Measurements from ENCODE around the gene LIN7A. TPM values are rescaled to one million over a fixed set of nuclear protein-coding genes. Genes with fewer than 3 reads are reported as not detected.

Gene LIN7A
- total and polyA plus RNA-seq, 2 donors from 2014 or later, result 9.7 to 9.9 TPM

DNA sequence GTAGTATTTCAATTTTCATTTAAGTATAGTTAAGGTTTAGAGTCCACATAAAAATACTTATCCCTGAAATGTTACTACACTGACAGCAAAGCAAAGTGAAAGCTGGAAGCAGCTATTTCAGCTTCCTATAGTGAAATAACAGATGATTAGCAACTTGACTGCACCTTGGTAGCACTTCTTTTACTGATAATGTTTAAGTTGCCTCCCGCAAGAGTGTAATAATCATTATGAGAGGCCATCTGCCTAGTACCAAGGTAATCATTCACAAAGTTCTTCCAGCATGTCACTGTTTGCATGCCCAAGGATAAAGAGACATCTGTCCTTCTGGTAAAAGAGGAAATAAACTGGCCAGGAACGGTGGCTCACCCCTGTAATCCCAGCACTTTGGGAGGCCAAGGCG is 69.8 kb downstream of the LIN7A start:
- Histone ChIP-seq H3K4me3 (ENCODE audit: low read length in 3 of 3) (no peak overlapping the region), H3K4me1 (ENCODE audit: control insufficient read depth in 2 of 3, insufficient read depth in 2 of 3, low read depth in 1 of 3, low read length in 3 of 3) (no peaks in the 10 kb centered on the region), H3K9me3 (ENCODE audit: control insufficient read depth in 2 of 3, insufficient read depth in 1 of 3, low read length in 3 of 3) (no peaks in the 10 kb centered on the region), H3K9ac (ENCODE audit: low read length in 3 of 3) (no peak overlapping the region), H3K27ac (ENCODE audit: low read depth in 2 of 2, low read length in 2 of 2) (no peak overlapping the region), H3K27me3 (ENCODE audit: control insufficient read depth, insufficient read depth, low read length) (no peaks in the 10 kb centered on the region), H3K36me3 (ENCODE audit: control insufficient read depth in 2 of 3, insufficient read depth in 3 of 3, low read length in 3 of 3) (no peaks in the 10 kb centered on the region)
- DNase-seq (no peak), FAIRE-seq (no peak)
- TF ChIP-seq, protein P1, sequence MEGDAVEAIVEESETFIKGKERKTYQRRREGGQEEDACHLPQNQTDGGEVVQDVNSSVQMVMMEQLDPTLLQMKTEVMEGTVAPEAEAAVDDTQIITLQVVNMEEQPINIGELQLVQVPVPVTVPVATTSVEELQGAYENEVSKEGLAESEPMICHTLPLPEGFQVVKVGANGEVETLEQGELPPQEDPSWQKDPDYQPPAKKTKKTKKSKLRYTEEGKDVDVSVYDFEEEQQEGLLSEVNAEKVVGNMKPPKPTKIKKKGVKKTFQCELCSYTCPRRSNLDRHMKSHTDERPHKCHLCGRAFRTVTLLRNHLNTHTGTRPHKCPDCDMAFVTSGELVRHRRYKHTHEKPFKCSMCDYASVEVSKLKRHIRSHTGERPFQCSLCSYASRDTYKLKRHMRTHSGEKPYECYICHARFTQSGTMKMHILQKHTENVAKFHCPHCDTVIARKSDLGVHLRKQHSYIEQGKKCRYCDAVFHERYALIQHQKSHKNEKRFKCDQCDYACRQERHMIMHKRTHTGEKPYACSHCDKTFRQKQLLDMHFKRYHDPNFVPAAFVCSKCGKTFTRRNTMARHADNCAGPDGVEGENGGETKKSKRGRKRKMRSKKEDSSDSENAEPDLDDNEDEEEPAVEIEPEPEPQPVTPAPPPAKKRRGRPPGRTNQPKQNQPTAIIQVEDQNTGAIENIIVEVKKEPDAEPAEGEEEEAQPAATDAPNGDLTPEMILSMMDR (IDR thresholded peaks at IDR 0.05; ENCODE audit: borderline replicate concordance, extremely low read depth, insufficient read depth), result no peak
- intact Hi-C loops (cut with DNase I), result no loop called here

DNA sequence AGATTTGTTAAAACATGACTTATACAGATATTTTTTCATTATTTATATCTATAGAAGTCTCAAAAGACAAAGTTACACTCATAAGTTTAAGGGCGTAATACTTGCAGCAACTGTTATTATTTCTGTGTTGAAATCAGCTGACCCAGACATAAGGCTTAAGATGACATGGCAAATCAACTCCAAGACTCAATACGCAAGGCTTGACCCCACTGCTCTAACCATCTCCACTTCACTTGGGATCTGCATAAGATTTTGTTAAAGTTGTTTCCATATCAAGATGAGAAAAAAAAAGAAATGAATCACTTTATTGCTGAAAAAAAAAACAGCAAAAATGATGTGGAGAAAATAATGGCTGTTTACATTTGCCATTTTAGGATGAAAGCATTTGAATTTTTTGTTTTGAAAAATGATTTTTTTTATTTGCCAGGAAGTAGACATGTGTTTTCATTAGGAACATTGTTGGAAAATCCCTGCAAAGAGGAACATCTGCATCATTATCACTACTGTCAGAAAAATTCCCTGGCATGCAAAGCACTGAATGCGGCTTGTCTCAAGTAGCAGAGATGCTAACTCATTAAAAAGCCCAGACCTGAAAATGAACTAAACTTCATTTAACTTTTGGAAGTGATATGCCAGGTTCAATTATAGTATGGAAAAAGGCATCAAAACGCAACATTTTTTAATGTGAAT is 73.5 kb downstream of the LIN7A start:
- TF ChIP-seq, protein P1 (IDR thresholded peaks at IDR 0.05; ENCODE audit: borderline replicate concordance, extremely low read depth, insufficient read depth), result no peak
- peak in 1 of 5 donors; percentile 12 for DNase-seq
- intact Hi-C loops (cut with DNase I), result no loop called here

DNA sequence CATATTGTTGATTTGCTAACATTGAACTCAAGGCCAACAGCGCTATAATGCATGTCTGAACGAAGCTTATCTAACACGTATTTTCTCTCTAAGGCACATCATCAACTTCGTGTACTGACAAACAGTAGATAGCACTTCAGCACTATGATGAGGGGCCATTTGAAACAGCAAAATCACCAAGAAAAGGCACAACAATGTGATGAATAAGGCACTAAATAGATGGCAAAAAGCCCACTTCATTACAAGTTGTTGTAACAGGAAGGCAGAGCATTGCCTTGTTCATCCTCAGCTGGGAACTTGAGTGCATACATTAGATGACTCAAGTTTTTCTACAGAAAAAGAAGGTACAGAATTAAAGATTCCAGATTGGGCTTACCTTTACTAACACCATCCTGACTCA is 75.2 kb downstream of the LIN7A start:
- TF ChIP-seq, protein P1 (IDR thresholded peaks at IDR 0.05; ENCODE audit: borderline replicate concordance, extremely low read depth, insufficient read depth), result no peak
- no peak for FAIRE-seq
- Histone ChIP-seq H3K9me3 (ENCODE audit: control insufficient read depth in 2 of 3, insufficient read depth in 1 of 3, low read length in 3 of 3) (no peaks in the 10 kb centered on the region), H3K4me1 (ENCODE audit: control insufficient read depth in 2 of 3, insufficient read depth in 2 of 3, low read depth in 1 of 3, low read length in 3 of 3) (no peaks in the 10 kb centered on the region), H3K36me3 (ENCODE audit: control insufficient read depth in 2 of 3, insufficient read depth in 3 of 3, low read length in 3 of 3) (no peaks in the 10 kb centered on the region), H3K27me3 (ENCODE audit: control insufficient read depth, insufficient read depth, low read length) (no peaks in the 10 kb centered on the region), H3K4me3 (ENCODE audit: low read length in 3 of 3) (no peak overlapping the region), H3K9ac (ENCODE audit: low read length in 3 of 3) (no peak overlapping the region), H3K27ac (ENCODE audit: low read depth in 2 of 2, low read length in 2 of 2) (no peak overlapping the region)
- intact Hi-C loops (cut with DNase I), result no loop called here
- no peak for DNase-seq

More for the DNA sequence above, 73.5 kb downstream of the LIN7A start:
- H3K27ac ChIP-seq (ENCODE audit: low read depth in 2 of 2, low read length in 2 of 2), result no peak overlapping the region
- H3K27me3 ChIP-seq (ENCODE audit: control insufficient read depth, insufficient read depth, low read length), result no peaks in the 10 kb centered on the region
- no peak overlapping the region for H3K9ac ChIP-seq (ENCODE audit: low read length in 3 of 3)
- H3K4me3 ChIP-seq (ENCODE audit: low read length in 3 of 3), result no peak overlapping the region
- FAIRE-seq, result no peak
- no peaks in the 10 kb centered on the region for H3K36me3 ChIP-seq (ENCODE audit: control insufficient read depth in 2 of 3, insufficient read depth in 3 of 3, low read length in 3 of 3)
- no peaks in the 10 kb centered on the region for H3K9me3 ChIP-seq (ENCODE audit: control insufficient read depth in 2 of 3, insufficient read depth in 1 of 3, low read length in 3 of 3)
- H3K4me1 ChIP-seq (ENCODE audit: control insufficient read depth in 2 of 3, insufficient read depth in 2 of 3, low read depth in 1 of 3, low read length in 3 of 3), result no peaks in the 10 kb centered on the region
